GM10248 (cell line): Measurements from ENCODE around the gene PCED1B.

Source experiments
- CTCF ChIA-PET: fragments of 300-600 bp; sonication (Branson Sonifier 250); formaldehyde crosslinking; extraction: SDS; loops from one replicate; lab custom pipeline; 2021; ENCODE audit warnings: antibody characterized with exemption; lab: Yijun Ruan, JAX
- POLR2A ChIA-PET: fragments of 350-650 bp; sonication (Branson Sonifier 250); formaldehyde crosslinking; extraction: SDS; loops from one replicate; lab custom pipeline; 2020; ENCODE audit warnings: antibody characterized with exemption; lab: Yijun Ruan, JAX
- DNase-seq: peaks from one replicate; pipeline ENCODE4 v3.0.0; 2012; ENCODE audit errors: extremely low spot score
- TF ChIP-seq, protein P1 (sequence below): IDR thresholded peaks from 2 replicates; pipeline ENCODE4 v1.5.1; 2012; ENCODE audit warnings: mild to moderate bottlenecking, low read depth; ENCODE audit errors: extremely low read depth, missing control alignments, control extremely low read depth

Gene PCED1B

DNA sequence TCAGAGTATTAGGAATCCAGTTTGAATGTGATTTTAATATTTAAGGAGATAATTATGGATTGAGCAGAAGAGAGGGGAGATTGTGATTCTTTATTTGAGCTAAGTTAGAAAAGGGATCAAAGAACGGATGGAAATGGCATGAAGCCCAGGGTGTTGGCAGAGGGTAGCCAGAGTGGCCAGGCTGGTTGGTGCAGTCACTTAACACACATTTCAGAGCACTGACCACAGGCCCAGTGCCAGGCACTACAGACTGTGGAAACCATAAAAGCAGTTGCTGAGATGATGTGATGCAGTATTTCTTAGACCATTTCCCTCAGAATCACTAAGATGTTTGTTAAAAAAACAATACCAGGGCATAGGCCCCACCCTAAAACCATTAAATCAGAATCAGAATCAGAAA is 168.0 kb downstream of the PCED1B start:
- ChIA-PET CTCF (no interaction called here), POLR2A (no interaction called here)
- TF ChIP-seq, protein P1, sequence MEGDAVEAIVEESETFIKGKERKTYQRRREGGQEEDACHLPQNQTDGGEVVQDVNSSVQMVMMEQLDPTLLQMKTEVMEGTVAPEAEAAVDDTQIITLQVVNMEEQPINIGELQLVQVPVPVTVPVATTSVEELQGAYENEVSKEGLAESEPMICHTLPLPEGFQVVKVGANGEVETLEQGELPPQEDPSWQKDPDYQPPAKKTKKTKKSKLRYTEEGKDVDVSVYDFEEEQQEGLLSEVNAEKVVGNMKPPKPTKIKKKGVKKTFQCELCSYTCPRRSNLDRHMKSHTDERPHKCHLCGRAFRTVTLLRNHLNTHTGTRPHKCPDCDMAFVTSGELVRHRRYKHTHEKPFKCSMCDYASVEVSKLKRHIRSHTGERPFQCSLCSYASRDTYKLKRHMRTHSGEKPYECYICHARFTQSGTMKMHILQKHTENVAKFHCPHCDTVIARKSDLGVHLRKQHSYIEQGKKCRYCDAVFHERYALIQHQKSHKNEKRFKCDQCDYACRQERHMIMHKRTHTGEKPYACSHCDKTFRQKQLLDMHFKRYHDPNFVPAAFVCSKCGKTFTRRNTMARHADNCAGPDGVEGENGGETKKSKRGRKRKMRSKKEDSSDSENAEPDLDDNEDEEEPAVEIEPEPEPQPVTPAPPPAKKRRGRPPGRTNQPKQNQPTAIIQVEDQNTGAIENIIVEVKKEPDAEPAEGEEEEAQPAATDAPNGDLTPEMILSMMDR: no peak
- no peak for DNase-seq

DNA sequence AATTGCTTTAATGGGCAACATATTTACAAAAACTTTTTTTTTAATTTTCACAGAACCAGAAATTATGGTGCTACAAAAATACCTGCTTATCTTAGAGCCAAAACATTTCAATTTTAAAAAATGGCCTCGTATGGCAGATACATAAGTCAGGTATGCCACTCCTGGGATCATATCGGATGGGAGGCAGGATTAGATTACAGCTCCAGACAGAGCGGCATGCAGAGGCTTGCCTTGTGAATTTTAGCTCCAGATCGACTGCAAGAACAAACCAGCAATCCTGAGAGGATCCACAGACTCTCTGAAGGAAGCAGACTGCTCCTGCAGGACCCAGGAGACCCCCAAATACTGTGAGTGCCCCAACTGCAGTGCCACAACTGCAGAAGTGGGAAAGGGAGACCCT is 169.7 kb downstream of the PCED1B start:
- no peak for DNase-seq
- ChIA-PET POLR2A (no interaction called here), CTCF (interaction anchor here (1.5 kb wide), 1 partner anchor 1123 kb away, joined by 3 read pairs; no protein-coding TSS in a partner anchor)
- TF ChIP-seq, protein P1: no peak

DNA sequence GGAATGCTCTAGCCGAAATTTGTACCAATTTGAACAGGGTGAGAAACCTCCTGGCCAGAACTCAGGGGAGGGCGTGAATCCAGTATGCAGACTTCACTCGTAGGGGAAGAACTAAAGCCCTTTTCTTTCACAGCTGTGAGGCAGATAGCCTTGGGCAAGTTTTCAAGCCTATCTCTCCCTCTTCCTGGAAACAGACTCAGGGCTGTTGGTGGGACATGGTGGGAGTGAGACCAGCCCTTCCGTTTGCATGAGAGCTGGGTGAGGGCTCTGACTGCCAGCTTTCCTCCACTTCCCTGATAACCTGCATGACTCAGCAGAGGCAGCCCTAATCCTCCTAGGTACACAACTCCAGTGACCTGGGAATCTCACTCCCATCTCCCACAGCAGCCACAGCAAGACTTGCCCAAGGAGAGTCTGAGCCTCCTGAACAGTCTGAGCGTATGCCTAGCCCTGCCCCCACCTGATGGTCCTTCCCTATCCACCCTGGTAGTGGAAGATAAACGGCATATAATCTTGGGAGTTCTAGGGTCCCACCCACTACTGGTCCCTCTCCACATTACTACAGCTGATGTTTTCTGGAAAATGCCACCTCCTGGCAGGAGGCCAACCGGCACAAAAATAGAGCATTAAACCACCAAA is 170.4 kb downstream of the PCED1B start:
- TF ChIP-seq, protein P1: no peak
- ChIA-PET CTCF (interaction anchor here (1.5 kb wide), 1 partner anchor 1124 kb away, joined by 3 read pairs; no protein-coding TSS in a partner anchor), POLR2A (no interaction called here)
- no peak for DNase-seq

GRCh38 chr12:47251919-47252318 is 172.5 kb downstream of the PCED1B start:
- ChIA-PET CTCF (interaction anchor here (1.6 kb wide), 1 partner anchor 13 kb away, joined by 5 read pairs; no protein-coding TSS in a partner anchor), POLR2A (no interaction called here)
- DNase-seq: no peak
- TF ChIP-seq, protein P1: no peak

DNA sequence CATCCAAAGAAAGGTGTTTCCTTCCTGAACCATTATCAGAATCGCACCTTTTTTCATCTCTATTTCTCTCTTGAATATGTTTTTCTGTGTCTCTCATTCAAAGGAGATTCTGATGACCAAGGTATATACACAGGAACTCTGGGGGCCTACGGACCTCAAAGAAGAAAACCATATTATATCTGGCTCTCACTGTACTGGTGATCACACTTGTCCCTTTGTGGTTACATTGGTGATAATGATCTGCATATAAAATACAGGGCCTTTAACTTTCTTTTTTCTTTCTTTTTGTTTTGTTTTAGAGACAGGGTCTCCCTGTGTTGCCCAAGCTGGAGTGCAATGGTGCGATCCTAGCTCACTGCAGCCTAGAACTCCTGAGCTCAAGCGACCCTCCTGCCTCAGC is 185.5 kb downstream of the PCED1B start:
- POLR2A ChIA-PET: no interaction called here
- TF ChIP-seq, protein P1: no peak
- CTCF ChIA-PET: no interaction called here
- no peak for DNase-seq

DNA sequence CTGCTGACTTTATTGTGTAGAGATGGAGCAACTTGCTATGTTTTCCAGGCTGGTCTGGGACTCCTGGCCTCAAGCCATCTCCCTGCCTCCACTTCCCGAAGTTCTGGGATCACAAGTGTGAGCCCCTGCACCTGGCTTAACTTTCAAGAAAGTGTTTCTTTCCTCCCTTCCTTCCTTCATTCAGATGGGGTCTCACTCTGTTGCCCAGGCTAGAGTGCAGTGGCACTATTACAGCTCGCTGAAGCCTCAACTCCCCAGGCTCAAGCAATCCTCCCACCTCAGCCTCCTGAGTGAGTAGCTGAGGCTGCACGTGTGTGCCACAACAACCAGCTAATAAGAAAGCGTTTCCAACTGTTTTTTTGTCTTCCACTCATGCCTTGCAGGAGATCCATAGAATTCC is 186.0 kb downstream of the PCED1B start:
- TF ChIP-seq, protein P1: no peak
- POLR2A ChIA-PET: no interaction called here
- DNase-seq: no peak
- CTCF ChIA-PET: no interaction called here
